ENCODE results near the gene CRYAB.

CRYAB gene

GRCh38 chr11:111870113-111870512, 41.5 kb downstream of the CRYAB start:
- FAIRE-seq (no peak), DNase-seq (ENCODE audit: insufficient read length, low spot score) (no peak)
- TF ChIP-seq, protein P1, sequence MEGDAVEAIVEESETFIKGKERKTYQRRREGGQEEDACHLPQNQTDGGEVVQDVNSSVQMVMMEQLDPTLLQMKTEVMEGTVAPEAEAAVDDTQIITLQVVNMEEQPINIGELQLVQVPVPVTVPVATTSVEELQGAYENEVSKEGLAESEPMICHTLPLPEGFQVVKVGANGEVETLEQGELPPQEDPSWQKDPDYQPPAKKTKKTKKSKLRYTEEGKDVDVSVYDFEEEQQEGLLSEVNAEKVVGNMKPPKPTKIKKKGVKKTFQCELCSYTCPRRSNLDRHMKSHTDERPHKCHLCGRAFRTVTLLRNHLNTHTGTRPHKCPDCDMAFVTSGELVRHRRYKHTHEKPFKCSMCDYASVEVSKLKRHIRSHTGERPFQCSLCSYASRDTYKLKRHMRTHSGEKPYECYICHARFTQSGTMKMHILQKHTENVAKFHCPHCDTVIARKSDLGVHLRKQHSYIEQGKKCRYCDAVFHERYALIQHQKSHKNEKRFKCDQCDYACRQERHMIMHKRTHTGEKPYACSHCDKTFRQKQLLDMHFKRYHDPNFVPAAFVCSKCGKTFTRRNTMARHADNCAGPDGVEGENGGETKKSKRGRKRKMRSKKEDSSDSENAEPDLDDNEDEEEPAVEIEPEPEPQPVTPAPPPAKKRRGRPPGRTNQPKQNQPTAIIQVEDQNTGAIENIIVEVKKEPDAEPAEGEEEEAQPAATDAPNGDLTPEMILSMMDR (IDR thresholded peaks at IDR 0.05; ENCODE audit: insufficient read depth, missing control alignments): no peak

DNA sequence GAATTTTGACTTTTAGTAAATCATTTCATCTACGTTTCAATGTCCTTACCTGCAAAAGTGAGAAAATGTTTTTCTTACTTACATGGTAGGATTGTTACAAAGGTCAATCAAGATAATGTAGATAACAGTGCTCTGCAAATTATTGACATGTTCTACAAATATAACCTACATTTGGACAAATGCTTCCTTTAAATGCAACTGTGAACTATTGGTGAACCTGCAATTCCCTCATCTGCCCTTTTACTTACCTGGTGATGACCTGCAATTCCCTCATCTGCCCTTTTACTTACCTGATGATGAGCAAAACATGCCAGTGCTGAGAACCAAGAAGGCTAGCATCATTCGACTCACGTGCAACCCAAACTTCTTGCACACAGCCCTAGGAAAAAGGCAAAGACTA, 51.3 kb downstream of the CRYAB start:
- TF ChIP-seq, protein P1 (IDR thresholded peaks at IDR 0.05; ENCODE audit: insufficient read depth, missing control alignments): no peak
- FAIRE-seq: no peak
- DNase-seq (ENCODE audit: insufficient read length, low spot score): no peak
